Neutrophil (primary cell): ENCODE data around the gene SYDE1.

Experiments
- H3K27ac ChIP-seq: fragments of 200-600 bp; sonication (generic); 2 replicates; pipeline ENCODE4 v1.5.1; 2016; ENCODE audit warnings: mild to moderate bottlenecking, moderate library complexity
- H3K27me3 ChIP-seq: fragments of 200-600 bp; sonication (generic); 2 replicates; pipeline ENCODE4 v1.6.0; 2016; ENCODE audit warnings: mild to moderate bottlenecking
- H3K36me3 ChIP-seq: fragments of 200-600 bp; sonication (generic); 2 replicates; pipeline ENCODE4 v1.5.1; 2017
- H3K4me1 ChIP-seq, 2 experiments: fragments of 200-600 bp in 1 of 2; sonication (generic) in 1 of 2; 1 replicate in 1 of 2; 2 replicates in 1 of 2; pipeline versions ENCODE4 v1.5.1 to v1.6.1; 2013 to 2016; ENCODE audit warnings: low read depth in 1 of 2, low read length in 1 of 2, mild to moderate bottlenecking in 1 of 2, moderate library complexity in 1 of 2; ENCODE audit not compliant: control insufficient read depth in 1 of 2, insufficient read depth in 1 of 2
- H3K4me3 ChIP-seq, 2 experiments: fragments of 200-600 bp in 1 of 2; sonication (generic) in 1 of 2; 1 replicate in 1 of 2; 2 replicates in 1 of 2; pipeline ENCODE4 v1.5.1; 2013 to 2016; ENCODE audit warnings: low read depth in 1 of 2, low read length in 1 of 2, mild to moderate bottlenecking in 1 of 2, moderate library complexity in 1 of 2
- H3K9me3 ChIP-seq: fragments of 200-600 bp; sonication (generic); 2 replicates; pipeline ENCODE4 v1.5.1; 2016
- TF ChIP-seq, protein P1 (sequence below): fragments of 200-600 bp; sonication (generic); IDR thresholded peaks from 2 replicates; pipeline ENCODE4 v1.5.1; 2016; ENCODE audit warnings: antibody characterized with exemption

Gene SYDE1

DNA sequence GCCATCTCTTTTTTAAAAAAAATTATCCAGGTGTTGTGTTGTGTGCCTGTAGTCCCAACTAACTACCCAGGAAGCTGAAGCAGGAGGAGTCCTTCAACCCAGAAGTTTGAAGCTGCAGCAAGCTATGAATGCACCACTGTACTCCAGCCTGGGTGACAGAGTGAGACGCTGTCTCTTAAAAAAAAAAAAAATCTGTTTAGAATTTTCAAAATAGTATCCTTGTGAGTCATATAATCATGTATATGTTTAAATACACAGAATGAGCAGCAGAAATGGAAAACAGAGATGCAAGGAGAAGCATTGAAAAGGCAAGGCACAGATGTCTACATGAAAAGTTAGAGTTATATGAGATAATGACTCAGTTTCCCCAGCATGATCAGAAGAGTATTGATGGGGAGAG is 31.2 kb downstream of the SYDE1 start:
- H3K4me3 ChIP-seq = no peak overlapping the region
- no peaks in the 10 kb centered on the region for H3K27me3 ChIP-seq
- no peaks in the 10 kb centered on the region for H3K4me1 ChIP-seq
- no peaks in the 10 kb centered on the region for H3K36me3 ChIP-seq
- TF ChIP-seq, protein P1, sequence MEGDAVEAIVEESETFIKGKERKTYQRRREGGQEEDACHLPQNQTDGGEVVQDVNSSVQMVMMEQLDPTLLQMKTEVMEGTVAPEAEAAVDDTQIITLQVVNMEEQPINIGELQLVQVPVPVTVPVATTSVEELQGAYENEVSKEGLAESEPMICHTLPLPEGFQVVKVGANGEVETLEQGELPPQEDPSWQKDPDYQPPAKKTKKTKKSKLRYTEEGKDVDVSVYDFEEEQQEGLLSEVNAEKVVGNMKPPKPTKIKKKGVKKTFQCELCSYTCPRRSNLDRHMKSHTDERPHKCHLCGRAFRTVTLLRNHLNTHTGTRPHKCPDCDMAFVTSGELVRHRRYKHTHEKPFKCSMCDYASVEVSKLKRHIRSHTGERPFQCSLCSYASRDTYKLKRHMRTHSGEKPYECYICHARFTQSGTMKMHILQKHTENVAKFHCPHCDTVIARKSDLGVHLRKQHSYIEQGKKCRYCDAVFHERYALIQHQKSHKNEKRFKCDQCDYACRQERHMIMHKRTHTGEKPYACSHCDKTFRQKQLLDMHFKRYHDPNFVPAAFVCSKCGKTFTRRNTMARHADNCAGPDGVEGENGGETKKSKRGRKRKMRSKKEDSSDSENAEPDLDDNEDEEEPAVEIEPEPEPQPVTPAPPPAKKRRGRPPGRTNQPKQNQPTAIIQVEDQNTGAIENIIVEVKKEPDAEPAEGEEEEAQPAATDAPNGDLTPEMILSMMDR = no peak
- no peak overlapping the region for H3K27ac ChIP-seq
- no peaks in the 10 kb centered on the region for H3K9me3 ChIP-seq

DNA sequence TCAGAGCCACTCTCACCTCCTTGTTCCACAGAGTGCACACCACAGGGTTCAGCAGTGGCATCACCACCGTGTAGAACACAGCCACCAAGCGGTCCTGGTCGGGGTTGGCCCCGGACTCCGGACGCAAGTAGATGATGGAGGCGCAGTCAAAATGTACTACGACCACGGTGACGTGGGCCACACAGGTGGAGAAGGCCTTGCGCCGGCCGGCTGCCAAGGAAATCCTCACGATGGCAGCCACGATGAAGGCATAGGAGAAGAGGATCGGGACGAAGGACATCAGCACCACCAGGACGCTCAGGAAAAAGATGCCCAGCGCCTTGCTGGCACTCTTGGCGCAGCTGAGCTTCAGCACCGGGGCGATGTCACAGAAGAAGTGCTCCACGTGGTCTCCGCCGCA is 33.9 kb downstream of the SYDE1 start:
- TF ChIP-seq, protein P1 = no peak
- no peaks in the 10 kb centered on the region for H3K36me3 ChIP-seq
- H3K27ac ChIP-seq = no peak overlapping the region
- no peaks in the 10 kb centered on the region for H3K9me3 ChIP-seq
- no peak overlapping the region for H3K4me3 ChIP-seq
- no peaks in the 10 kb centered on the region for H3K4me1 ChIP-seq
- H3K27me3 ChIP-seq = no peaks in the 10 kb centered on the region

- H3K27me3 ChIP-seq = no peaks in the 10 kb centered on the region
- no peaks in the 10 kb centered on the region for H3K4me1 ChIP-seq
- H3K36me3 ChIP-seq = no peaks in the 10 kb centered on the region
- H3K27ac ChIP-seq = no peak overlapping the region
- TF ChIP-seq, protein P1 = no peak
- H3K4me3 ChIP-seq = no peak overlapping the region
- H3K9me3 ChIP-seq = no peaks in the 10 kb centered on the region
Measured at GRCh38 chr19:15142313-15142712, 35.1 kb downstream of the SYDE1 start.

GRCh38 chr19:15144046-15144646 is 36.9 kb downstream of the SYDE1 start:
- Histone ChIP-seq H3K27ac (no peak overlapping the region), H3K27me3 (peaks cover 8% of the 10 kb centered on the region)
- TF ChIP-seq, protein P1 = no peak

DNA sequence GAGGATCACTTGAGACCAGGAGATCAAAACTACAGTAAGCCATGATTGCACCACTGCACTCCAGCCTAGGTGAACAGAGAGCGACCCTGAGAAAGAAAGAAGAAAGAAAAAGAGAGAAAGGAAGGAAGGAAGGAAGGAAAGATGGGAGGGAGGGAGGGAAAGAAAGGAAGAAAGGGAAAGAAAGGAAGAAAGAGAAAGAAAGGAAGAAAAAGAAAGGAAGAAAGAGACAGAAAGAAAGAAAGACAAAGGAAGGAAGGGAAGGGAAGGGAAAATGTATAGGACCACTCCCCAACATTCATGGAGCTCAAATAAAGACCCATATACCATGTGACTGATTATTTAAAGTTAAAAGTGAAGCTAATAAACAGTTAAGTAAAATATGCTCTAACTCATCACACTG is 39.9 kb downstream of the SYDE1 start:
- H3K27me3 ChIP-seq = peaks cover 8% of the 10 kb centered on the region
- no peaks in the 10 kb centered on the region for H3K36me3 ChIP-seq
- H3K4me1 ChIP-seq = peaks cover 13 to 19% of the 10 kb centered on the region in 2 experiments
- TF ChIP-seq, protein P1 = no peak
- H3K9me3 ChIP-seq = no peaks in the 10 kb centered on the region
- H3K27ac ChIP-seq = no peak overlapping the region
- no peak overlapping the region for H3K4me3 ChIP-seq

More at GRCh38 chr19:15144046-15144646, 36.9 kb downstream of the SYDE1 start:
- H3K4me3 ChIP-seq = no peak overlapping the region
- H3K4me1 ChIP-seq = peaks cover 0 to 3% of the 10 kb centered on the region in 2 experiments
- H3K36me3 ChIP-seq = no peaks in the 10 kb centered on the region
- no peaks in the 10 kb centered on the region for H3K9me3 ChIP-seq

DNA sequence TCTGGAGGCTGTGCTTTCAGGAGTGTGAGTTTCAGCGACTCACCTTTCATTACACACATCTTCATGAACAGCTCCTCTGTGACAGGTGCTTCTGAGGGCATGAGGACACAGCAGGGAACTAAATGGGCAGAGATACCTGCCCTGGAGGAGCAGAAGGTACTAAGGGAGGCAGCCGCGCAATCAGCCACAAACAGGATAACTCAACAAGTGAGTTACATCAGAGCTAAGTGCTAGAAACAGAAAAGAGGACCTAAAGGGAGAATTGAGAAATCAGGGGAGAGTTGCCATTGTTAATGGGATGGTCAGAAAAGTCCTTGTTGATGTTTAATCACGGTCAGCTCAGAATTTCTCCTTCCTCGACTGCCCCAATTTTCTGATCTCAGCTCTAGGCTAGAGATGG is 42.5 kb downstream of the SYDE1 start:
- Histone ChIP-seq H3K27ac (peak overlapping the region; percentile 73), H3K4me1 (peaks cover 13 to 19% of the 10 kb centered on the region in 2 experiments), H3K27me3 (peaks cover 20% of the 10 kb centered on the region), H3K36me3 (no peaks in the 10 kb centered on the region), H3K4me3 (no peak overlapping the region), H3K9me3 (no peaks in the 10 kb centered on the region)
- TF ChIP-seq, protein P1 = no peak
